CD4-positive, alpha-beta T cell (primary cell): ENCODE data around the gene KHNYN. TPM values are rescaled to one million over a fixed set of nuclear protein-coding genes. Genes with fewer than 3 reads are reported as not detected.
"Not testable (repeated sequence)": the region's sequence is repeated elsewhere in the genome, so short reads cannot be mapped to it uniquely, and the experiment has no call there.

Experiments used
- ATAC-seq: fragments of 200-7000 bp; cut with Tn5 transposase; one replicate; pipeline ENCODE4 v1.10.0; 2022; ENCODE audit warnings: mild to moderate bottlenecking; ENCODE audit not compliant: poor library complexity
- CTCF ChIA-PET: fragments of 350-600 bp; sonication (Branson Sonifier 250); formaldehyde crosslinking; loops from one replicate; lab custom pipeline; 2021; ENCODE audit warnings: antibody characterized with exemption, inconsistent platforms; lab: Charles Lee
- POLR2A ChIA-PET: fragments of 350-600 bp; sonication (Branson Sonifier 250); formaldehyde crosslinking; loops from one replicate; lab custom pipeline; 2021; ENCODE audit warnings: antibody characterized with exemption, inconsistent platforms; lab: Charles Lee
- DNase-seq, 14 experiments: peaks; one replicate each; pipeline ENCODE4 v3.0.0-alpha.2; 2013 to 2020; ENCODE audit warnings: mixed read lengths in 2 of 14
- H3K27ac ChIP-seq, 2 donors: one replicate each; pipeline versions ENCODE4 v1.5.1 to v1.7.0; 2013; ENCODE audit warnings: low read length in 2 of 2, low read depth in 1 of 2, mild to moderate bottlenecking in 1 of 2
- H3K27me3 ChIP-seq, 2 experiments: 1 replicate in 1 of 2; 2 replicates in 1 of 2; pipeline versions ENCODE4 v1.6.1 to v1.7.0; 2013; ENCODE audit warnings: low read length in 2 of 2, control low read depth in 1 of 2, mild to moderate bottlenecking in 1 of 2, moderate library complexity in 1 of 2; ENCODE audit not compliant: insufficient read depth in 2 of 2, control insufficient read depth in 1 of 2
- H3K36me3 ChIP-seq: one replicate; pipeline ENCODE4 v1.6.1; 2013; ENCODE audit warnings: low read length, control low read depth; ENCODE audit not compliant: insufficient read depth
- H3K4me1 ChIP-seq: one replicate; pipeline ENCODE4 v1.6.1; 2013; ENCODE audit warnings: low read length, control low read depth; ENCODE audit not compliant: insufficient read depth
- H3K4me3 ChIP-seq: one replicate; pipeline ENCODE4 v1.5.1; 2013; ENCODE audit warnings: mild to moderate bottlenecking, low read length, moderate library complexity
- H3K9me3 ChIP-seq, 2 experiments: 1 replicate in 1 of 2; 2 replicates in 1 of 2; pipeline versions ENCODE4 v1.6.1 to v1.7.0; 2013; ENCODE audit warnings: low read length in 2 of 2, mild to moderate bottlenecking in 2 of 2, control low read depth in 1 of 2, moderate library complexity in 1 of 2; ENCODE audit not compliant: control insufficient read depth in 1 of 2, insufficient read depth in 1 of 2
- H3K27ac Mint-ChIP-seq: one replicate; pipeline ENCODE4 v1.8.0; 2020; ENCODE audit warnings: mixed read lengths
- H3K27me3 Mint-ChIP-seq: one replicate; pipeline ENCODE4 v1.8.0; 2021; ENCODE audit warnings: mixed read lengths
- H3K36me3 Mint-ChIP-seq: one replicate; pipeline ENCODE4 v1.8.0; 2021; ENCODE audit warnings: low read depth, mixed read lengths
- H3K4me1 Mint-ChIP-seq: one replicate; pipeline ENCODE4 v1.8.0; 2021; ENCODE audit warnings: low read depth, mixed read lengths
- H3K4me3 Mint-ChIP-seq: one replicate; pipeline ENCODE4 v1.8.0; 2020; ENCODE audit warnings: mild to moderate bottlenecking, mixed read lengths
- H3K9me3 Mint-ChIP-seq: one replicate; pipeline ENCODE4 v1.8.0; 2020; ENCODE audit warnings: mixed read lengths
- intact Hi-C, 2 experiments: fragments of 100-400 bp; cut with DNase I in 1 of 2; cut with micrococcal nuclease in 1 of 2; formaldehyde crosslinking; loops; one replicate each; pipeline versions ENCODE4 v1.15.1 to v1.9.0; 2023 to 2025; cut with DNase I, micrococcal nuclease
- total RNA-seq, 174 experiments: library from RNA in 2 of 174; stranded (reverse) in 2 of 174; gene quantifications; one replicate each; pipeline ENCODE4 v1.2.3 and lab custom pipeline; 2021 to 2026
- TF ChIP-seq, protein P1 (sequence below): fragments of 200-600 bp; IDR thresholded peaks from one replicate; pipeline ENCODE4 v1.8.0; 2022; ENCODE audit warnings: antibody characterized with exemption, mild to moderate bottlenecking

KHNYN gene
- total RNA-seq, 2 experiments from 2014 or later: 170 to 173 TPM

DNA sequence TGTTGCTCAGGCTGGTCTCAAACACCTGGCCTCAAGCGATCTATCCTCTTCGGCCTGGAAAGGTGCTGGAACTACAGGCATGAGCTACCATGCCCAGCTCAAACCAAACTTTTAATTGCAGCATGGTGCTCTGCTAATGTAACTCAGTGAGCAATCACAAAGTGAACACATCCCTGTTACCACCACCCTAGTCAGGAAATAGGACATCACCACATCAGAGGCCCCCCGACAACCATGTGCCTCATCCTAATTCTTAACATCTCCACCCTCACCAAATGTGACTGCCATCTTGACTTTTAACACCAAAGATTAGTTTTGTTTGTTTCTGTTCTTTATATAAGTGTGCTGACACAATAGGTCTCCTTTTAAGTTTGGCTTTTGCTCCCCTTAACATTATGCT is 35.6 kb downstream of the KHNYN start:
- H3K4me3 ChIP-seq: no peak overlapping the region
- TF ChIP-seq, protein P1, sequence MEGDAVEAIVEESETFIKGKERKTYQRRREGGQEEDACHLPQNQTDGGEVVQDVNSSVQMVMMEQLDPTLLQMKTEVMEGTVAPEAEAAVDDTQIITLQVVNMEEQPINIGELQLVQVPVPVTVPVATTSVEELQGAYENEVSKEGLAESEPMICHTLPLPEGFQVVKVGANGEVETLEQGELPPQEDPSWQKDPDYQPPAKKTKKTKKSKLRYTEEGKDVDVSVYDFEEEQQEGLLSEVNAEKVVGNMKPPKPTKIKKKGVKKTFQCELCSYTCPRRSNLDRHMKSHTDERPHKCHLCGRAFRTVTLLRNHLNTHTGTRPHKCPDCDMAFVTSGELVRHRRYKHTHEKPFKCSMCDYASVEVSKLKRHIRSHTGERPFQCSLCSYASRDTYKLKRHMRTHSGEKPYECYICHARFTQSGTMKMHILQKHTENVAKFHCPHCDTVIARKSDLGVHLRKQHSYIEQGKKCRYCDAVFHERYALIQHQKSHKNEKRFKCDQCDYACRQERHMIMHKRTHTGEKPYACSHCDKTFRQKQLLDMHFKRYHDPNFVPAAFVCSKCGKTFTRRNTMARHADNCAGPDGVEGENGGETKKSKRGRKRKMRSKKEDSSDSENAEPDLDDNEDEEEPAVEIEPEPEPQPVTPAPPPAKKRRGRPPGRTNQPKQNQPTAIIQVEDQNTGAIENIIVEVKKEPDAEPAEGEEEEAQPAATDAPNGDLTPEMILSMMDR: no peak
- ATAC-seq (peak; percentile 37), DNase-seq (peak in 2 of 14 experiments; percentile 27 to 43)
- H3K36me3 ChIP-seq: no peaks in the 10 kb centered on the region
- Mint-ChIP-seq H3K27me3 (peaks cover 4% of the 10 kb centered on the region), H3K9me3 (peaks cover 6% of the 10 kb centered on the region), H3K4me1 (peaks cover 35% of the 10 kb centered on the region), H3K27ac (no peak overlapping the region), H3K36me3 (no peaks in the 10 kb centered on the region), H3K4me3 (no peak overlapping the region)
- no peaks in the 10 kb centered on the region for H3K27me3 ChIP-seq
- ChIA-PET POLR2A (interaction anchor here (0.9 kb wide), 1 partner anchor 22 kb away, joined by 3 read pairs; no protein-coding TSS in a partner anchor), CTCF (no interaction called here)
- intact Hi-C loops: loop anchor here in 1 of 2 experiments (10.0 kb wide), 1 partner anchor 229 kb away; no protein-coding TSS in a partner anchor
- H3K9me3 ChIP-seq: no peaks in the 10 kb centered on the region
- H3K4me1 ChIP-seq: peaks cover 6% of the 10 kb centered on the region
- no peak overlapping the region for H3K27ac ChIP-seq

DNA sequence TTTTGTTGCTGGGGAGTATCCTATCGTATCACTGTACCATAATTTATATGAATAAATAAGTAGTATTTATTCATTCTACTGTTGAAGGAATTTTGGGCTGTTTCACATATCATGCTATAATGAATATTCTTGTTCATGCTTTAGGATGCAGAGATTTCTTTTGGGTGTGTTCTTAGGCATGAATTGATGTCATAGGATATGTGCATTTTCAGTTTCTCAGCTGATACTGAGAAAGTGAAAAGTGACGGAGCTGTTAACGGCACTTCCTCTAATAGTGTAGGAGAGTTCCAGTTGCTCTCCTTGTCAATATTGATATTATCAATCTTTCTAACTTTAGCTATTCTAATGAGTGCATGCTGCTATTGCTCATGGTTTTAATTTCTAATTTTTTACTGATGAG is 36.1 kb downstream of the KHNYN start:
- no peak overlapping the region for H3K4me3 Mint-ChIP-seq
- TF ChIP-seq, protein P1: no peak
- Histone ChIP-seq H3K27me3 (no peaks in the 10 kb centered on the region), H3K9me3 (no peaks in the 10 kb centered on the region), H3K27ac (no peak overlapping the region), H3K4me1 (peaks cover 6% of the 10 kb centered on the region), H3K4me3 (no peak overlapping the region), H3K36me3 (no peaks in the 10 kb centered on the region)
- ChIA-PET CTCF (no interaction called here), POLR2A (no interaction called here)
- peaks cover 35% of the 10 kb centered on the region for H3K4me1 Mint-ChIP-seq
- intact Hi-C loops: loop anchor here in 1 of 2 experiments (10.0 kb wide), 1 partner anchor 229 kb away; no protein-coding TSS in a partner anchor
- H3K36me3 Mint-ChIP-seq: no peaks in the 10 kb centered on the region
- no peak for ATAC-seq
- peaks cover 4% of the 10 kb centered on the region for H3K27me3 Mint-ChIP-seq
- no peak overlapping the region for H3K27ac Mint-ChIP-seq
- no peak for DNase-seq
- peaks cover 6% of the 10 kb centered on the region for H3K9me3 Mint-ChIP-seq

DNA sequence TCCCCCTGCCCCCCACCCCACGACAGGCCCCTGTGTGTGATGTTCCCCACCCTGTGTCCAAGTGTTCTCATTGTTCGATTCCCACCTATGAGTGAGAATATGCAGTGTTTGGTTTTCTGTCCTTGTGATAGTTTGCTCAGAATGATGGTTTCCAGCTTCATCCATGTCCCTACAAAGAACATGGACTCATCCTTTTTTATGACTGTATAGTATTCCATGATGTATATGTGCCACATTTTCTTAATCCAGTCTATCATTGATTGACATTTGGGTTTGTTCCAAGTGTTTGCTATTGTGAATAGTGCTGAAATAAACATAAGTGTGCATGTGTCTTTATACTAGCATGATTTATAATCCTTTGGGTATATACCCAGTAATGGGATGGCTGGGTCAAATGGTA is 40.7 kb downstream of the KHNYN start:
- H3K27me3 ChIP-seq, DNase-seq, H3K27me3 Mint-ChIP-seq, ATAC-seq, H3K4me3 ChIP-seq, H3K9me3 Mint-ChIP-seq, H3K27ac Mint-ChIP-seq, H3K4me3 Mint-ChIP-seq, CTCF ChIA-PET, H3K36me3 ChIP-seq, H3K9me3 ChIP-seq, H3K4me1 ChIP-seq, H3K36me3 Mint-ChIP-seq, H3K27ac ChIP-seq, intact Hi-C loops: not testable (repeated sequence)
- POLR2A ChIA-PET: interaction anchor here (1.0 kb wide), 1 partner anchor 28 kb away, joined by 3 read pairs; no protein-coding TSS in a partner anchor
- peaks cover 10% of the 10 kb centered on the region for H3K4me1 Mint-ChIP-seq

DNA sequence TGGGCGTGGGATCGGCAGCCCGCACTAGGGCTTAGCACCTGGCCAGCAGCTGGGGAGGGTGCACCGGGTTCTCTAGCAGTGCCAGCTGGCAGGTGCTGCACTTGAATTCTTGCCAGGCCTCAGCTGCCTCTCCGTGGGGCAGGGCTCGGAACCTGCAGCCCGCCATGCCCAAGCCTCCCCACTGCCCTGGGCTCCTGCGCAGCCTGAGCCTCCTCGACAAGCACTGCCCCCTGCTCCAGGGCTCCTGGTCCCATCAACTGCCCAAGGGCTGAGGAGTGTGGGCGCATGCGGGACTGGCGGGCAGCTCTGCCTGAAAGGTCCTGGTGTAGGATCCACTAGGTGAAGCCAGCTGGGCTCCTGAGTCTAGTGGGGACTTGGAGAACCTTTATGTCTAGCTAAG is 43.5 kb downstream of the KHNYN start:
- CTCF ChIA-PET: no interaction called here
- no peaks in the 10 kb centered on the region for H3K36me3 ChIP-seq

More for the DNA sequence above, 43.5 kb downstream of the KHNYN start:
- intact Hi-C loops: no loop called here
- Mint-ChIP-seq H3K27me3 (peaks cover 4% of the 10 kb centered on the region), H3K4me3 (no peak overlapping the region), H3K36me3 (no peaks in the 10 kb centered on the region), H3K4me1 (no peaks in the 10 kb centered on the region), H3K9me3 (peaks cover 3% of the 10 kb centered on the region), H3K27ac (no peak overlapping the region)
- Histone ChIP-seq H3K4me3 (no peak overlapping the region), H3K27me3 (no peaks in the 10 kb centered on the region), H3K27ac (no peak overlapping the region), H3K4me1 (no peaks in the 10 kb centered on the region), H3K9me3 (peaks cover 0 to 6% of the 10 kb centered on the region in 2 experiments)
- no peak for DNase-seq
- POLR2A ChIA-PET: no interaction called here
- TF ChIP-seq, protein P1: no peak
- no peak for ATAC-seq
